GM12891 (cell line): ENCODE data around the gene C11orf98.
A peak's percentile ranks its signal among the peaks of the same experiment; 100 is the strongest.
"Not testable (repeated sequence)": the region's sequence is repeated elsewhere in the genome, so short reads cannot be mapped to it uniquely, and the experiment has no call there.

Experiments
- DNase-seq: peaks from one replicate; pipeline ENCODE4 v3.0.0; 2011; ENCODE audit warnings: low spot score; ENCODE audit not compliant: insufficient read length
- FAIRE-seq: peaks from 2 replicates; lab custom pipeline; 2011; peaks lifted over from hg19 to GRCh38; lab: Jason Lieb, UNC
- PAX5 ChIP-seq: IDR thresholded peaks from 2 replicates; pipeline ENCODE4 v1.6.1; 2011; ENCODE audit warnings: low read length, moderate library complexity, mild to moderate bottlenecking; ENCODE audit not compliant: insufficient read depth, severe bottlenecking
- POLR2A ChIP-seq: IDR thresholded peaks from 2 replicates; pipeline ENCODE4 v1.6.1; 2011; ENCODE audit warnings: low read depth, low read length, control low read depth
- POLR2AphosphoS5 ChIP-seq: IDR thresholded peaks from 2 replicates; pipeline ENCODE4 v1.6.1; 2011; ENCODE audit warnings: low read depth, low read length, control low read depth
- POU2F2 ChIP-seq: IDR thresholded peaks from 2 replicates; pipeline ENCODE4 v1.6.1; 2011; ENCODE audit warnings: low read depth, mild to moderate bottlenecking, control low read depth, low read length, moderate library complexity
- SPI1 ChIP-seq: IDR thresholded peaks from 2 replicates; pipeline ENCODE4 v1.6.1; 2011; ENCODE audit warnings: low read depth, low read length, control low read depth
- TAF1 ChIP-seq: IDR thresholded peaks from 2 replicates; pipeline ENCODE4 v1.6.1; 2011; ENCODE audit warnings: low read depth, low read length, control low read depth

The C11orf98 gene

GRCh38 chr11:62706850-62707247 lies 41.8 kb upstream of the C11orf98 start:
- no peak for TF ChIP-seq POLR2A
- no peak for TF ChIP-seq POLR2AphosphoS5
- TF ChIP-seq POU2F2, result no peak
- TF ChIP-seq SPI1, result no peak
- TF ChIP-seq TAF1, result no peak
- TF ChIP-seq PAX5, result no peak
- DNase-seq (no peak), FAIRE-seq (no peak)

GRCh38 chr11:62705880-62706849 lies 41.2 kb upstream of the C11orf98 start:
- DNase-seq (peak; percentile 94), FAIRE-seq (peak; percentile 86)
- TF ChIP-seq POU2F2, result no peak

GRCh38 chr11:62705413-62705812 lies 40.4 kb upstream of the C11orf98 start:
- FAIRE-seq (no peak), DNase-seq (no peak)
- TF ChIP-seq POLR2A (no peak), PAX5 (no peak), POU2F2 (no peak), TAF1 (no peak), POLR2AphosphoS5 (no peak), SPI1 (no peak)

DNA sequence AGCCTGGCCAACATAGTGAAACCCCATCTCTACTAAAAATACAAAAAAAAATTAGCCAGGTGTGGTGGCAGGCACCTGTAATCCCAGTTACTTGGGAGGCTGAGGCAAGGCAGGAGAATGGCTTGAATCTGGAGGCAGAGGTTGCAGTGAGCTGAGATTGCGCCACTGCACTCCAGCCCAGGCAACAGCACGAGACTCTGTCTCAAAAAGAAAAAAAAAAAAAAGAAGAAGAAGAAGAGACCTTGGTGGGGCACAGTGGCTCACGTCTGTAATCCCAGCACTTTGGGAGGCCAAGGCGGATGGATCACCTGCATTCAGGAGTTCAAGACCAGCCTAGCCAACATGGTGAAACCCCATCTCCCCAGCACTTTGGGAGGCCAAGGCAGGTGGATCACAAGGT lies 38.9 kb upstream of the C11orf98 start:
- not testable (repeated sequence) for FAIRE-seq, DNase-seq

DNA sequence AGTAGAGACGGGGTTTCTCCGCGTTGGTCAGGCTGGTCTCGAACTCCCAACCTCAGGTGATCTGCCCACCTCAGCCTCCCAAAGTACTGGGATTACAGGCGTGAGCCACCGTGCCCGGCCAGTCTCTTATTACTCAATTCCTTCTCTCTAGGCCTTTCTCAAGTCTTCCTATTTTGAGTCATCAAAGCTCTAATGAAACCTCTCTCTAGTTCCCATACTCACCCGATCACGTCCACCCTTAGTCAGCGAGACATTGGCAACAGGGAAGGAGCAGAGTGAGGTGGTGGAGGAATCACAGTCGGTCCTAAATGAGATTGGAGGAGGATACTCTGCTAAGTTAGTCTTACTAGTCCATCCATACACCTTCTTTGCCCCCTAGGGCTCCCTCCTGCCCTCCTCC lies 37.2 kb upstream of the C11orf98 start:
- no peak for TF ChIP-seq SPI1
- DNase-seq, result no peak
- FAIRE-seq, result no peak

DNA sequence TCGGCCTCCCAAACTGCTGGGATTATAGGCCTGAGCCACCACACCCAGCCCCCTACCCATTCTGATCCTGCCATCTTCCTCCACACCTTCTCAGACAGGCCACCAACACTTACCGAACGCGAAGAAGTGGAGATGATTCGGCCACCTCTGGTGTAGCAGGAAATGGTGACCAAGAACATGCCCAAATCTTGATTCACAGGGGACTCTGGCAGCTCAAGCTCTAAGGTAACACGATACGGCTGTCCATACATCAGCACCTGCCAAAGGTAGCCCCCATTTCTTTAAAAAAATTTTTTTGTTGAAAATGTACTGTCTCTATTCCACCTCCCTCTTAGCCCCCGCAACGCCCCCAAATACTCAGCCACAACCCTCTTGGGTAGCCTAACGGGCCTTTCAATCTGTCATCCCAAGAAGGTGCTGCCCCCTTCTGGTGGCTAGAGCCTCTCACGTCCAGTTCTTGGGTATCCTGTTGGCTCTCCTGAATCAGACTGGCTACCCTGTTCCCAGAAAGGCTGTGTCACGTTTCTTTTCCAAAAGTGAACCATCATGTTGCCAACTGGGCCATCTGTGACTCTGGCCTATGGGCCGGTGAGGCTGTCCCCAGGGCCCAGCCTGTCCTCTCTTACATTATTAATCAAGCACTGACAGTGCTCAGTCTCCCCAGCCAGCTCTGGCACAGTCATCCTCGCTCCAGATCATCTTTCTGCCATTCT lies 29.6 kb upstream of the C11orf98 start:
- DNase-seq (peak; percentile 67), FAIRE-seq (peak; percentile 76)
- TF ChIP-seq SPI1 (no peak), PAX5 (no peak), POU2F2 (no peak), POLR2A (no peak), POLR2AphosphoS5 (no peak), TAF1 (no peak)

- FAIRE-seq, DNase-seq: not testable (repeated sequence)
Measured at GRCh38 chr11:62693624-62694023, 28.6 kb upstream of the C11orf98 start.

GRCh38 chr11:62689421-62690183 lies 24.6 kb upstream of the C11orf98 start, which contains the start of gene LRRN4CL:
TSS of gene LRRN4CL (minus strand) at chr11:62689530. CDS start at chr11:62688508, 1,022 bp downstream.
- no peak for DNase-seq
- no peak for FAIRE-seq
- TF ChIP-seq SPI1, result no peak
- TF ChIP-seq POLR2AphosphoS5, result no peak
- no peak for TF ChIP-seq TAF1
- no peak for TF ChIP-seq POU2F2
- TF ChIP-seq PAX5, result no peak
- TF ChIP-seq POLR2A, result no peak

DNA sequence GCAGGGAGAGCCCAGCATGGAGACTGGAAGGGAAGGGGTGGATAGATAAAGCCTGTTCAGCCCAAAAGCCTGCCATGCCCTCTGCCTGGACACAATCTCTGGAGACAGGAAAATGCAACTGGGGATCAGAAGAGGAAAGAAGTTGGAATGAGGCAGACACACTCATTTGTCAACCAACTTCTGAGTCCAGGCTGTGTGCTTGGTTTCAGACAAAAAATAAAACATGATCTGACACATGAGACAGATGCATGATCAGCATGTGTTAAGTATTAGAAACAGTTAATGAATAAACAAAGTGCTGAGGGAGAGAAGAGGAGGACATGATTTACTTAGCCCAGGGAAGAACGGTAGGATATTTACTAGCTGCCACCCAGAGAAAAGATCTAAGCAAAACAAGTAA lies 23.5 kb upstream of the C11orf98 start:
- no peak for FAIRE-seq

More for the DNA sequence above, 23.5 kb upstream of the C11orf98 start:
- no peak for DNase-seq
- TF ChIP-seq SPI1 (no peak), TAF1 (no peak), POLR2A (no peak), POU2F2 (no peak), POLR2AphosphoS5 (no peak), PAX5 (no peak)
